Lung (tissue), 12 donors: ENCODE data around the gene NGEF. TPM values are rescaled to one million over a fixed set of nuclear protein-coding genes. Genes with fewer than 3 reads are reported as not detected.

Experiments
- ATAC-seq: fragments of 200-7000 bp; cut with Tn5 transposase; one replicate; pipeline ENCODE4 v1.9.1; 2020; ENCODE audit warnings: moderate number of reproducible peaks; ENCODE audit not compliant: insufficient read depth, low FRiP score
- DNase-seq, 3 donors: peaks; one replicate each; pipeline ENCODE4 v3.0.0-alpha.2; 2013 to 2017
- H3K27ac ChIP-seq, 2 donors: one replicate each; pipeline ENCODE4 v1.5.1; 2013; ENCODE audit warnings: mild to moderate bottlenecking in 2 of 2, moderate library complexity in 2 of 2, control low read depth in 1 of 2, inconsistent platforms in 1 of 2, low read depth in 1 of 2, low read length in 1 of 2
- H3K27me3 ChIP-seq, 3 donors: one replicate each; pipeline ENCODE4 v1.5.1; 2013; ENCODE audit warnings: low read length in 2 of 3; ENCODE audit not compliant: control insufficient read depth in 3 of 3, insufficient read depth in 3 of 3
- H3K36me3 ChIP-seq, 4 donors: one replicate each; pipeline ENCODE4 v1.5.1; 2013; ENCODE audit warnings: low read length in 4 of 4, mild to moderate bottlenecking in 1 of 4, moderate library complexity in 1 of 4; ENCODE audit not compliant: control insufficient read depth in 4 of 4, insufficient read depth in 4 of 4
- H3K4me1 ChIP-seq, 5 donors: one replicate each; pipeline ENCODE4 v1.5.1; 2013; ENCODE audit warnings: low read length in 5 of 5, mild to moderate bottlenecking in 2 of 5, moderate library complexity in 1 of 5; ENCODE audit not compliant: control insufficient read depth in 5 of 5, insufficient read depth in 5 of 5
- H3K4me3 ChIP-seq: one replicate; pipeline ENCODE4 v1.5.1; 2013; ENCODE audit warnings: mild to moderate bottlenecking, control low read depth, moderate library complexity
- H3K9ac ChIP-seq, 2 donors: one replicate each; pipeline ENCODE4 v1.5.1; 2013; ENCODE audit warnings: low read length in 2 of 2, control low read depth in 1 of 2; ENCODE audit not compliant: insufficient read depth in 1 of 2
- H3K9me3 ChIP-seq, 4 donors: one replicate each; pipeline ENCODE4 v1.5.1; 2013; ENCODE audit warnings: low read length in 3 of 4, mild to moderate bottlenecking in 1 of 4, moderate library complexity in 1 of 4; ENCODE audit not compliant: control insufficient read depth in 4 of 4, insufficient read depth in 3 of 4
- CTCF ChIP-seq: IDR thresholded peaks from 2 replicates; pipeline ENCODE4 v1.5.1; 2012; ENCODE audit warnings: mild to moderate bottlenecking; ENCODE audit errors: control extremely low read depth, extremely low read depth
- WGBS, 2 donors: extraction: QIAGEN DNeasy Blood & Tissue Kit; methylation state at CpG; one replicate each; pipeline ENCODE4 v1.1.7; 2013; 5-methylcytosine and 5-hydroxymethylcytosine counted together
- polyA plus RNA-seq, 2 donors: library from polyadenylated mRNA; stranded (reverse); fragments of 200-250 nt; gene quantifications; one replicate each; pipeline ENCODE4 v1.2.1, GENCODE V29; 2013
- total RNA-seq, 2 donors: library from RNA; depleted of rRNA in 1 of 2; stranded (reverse); fragments of >200 nt in 1 of 2; gene quantifications; one replicate each; pipeline ENCODE4 v1.2.1, GENCODE V29; 2014 to 2021
- donor health status: control.
- donor health status: control.
- donor health status: Bipolar disorder and iron deficiency.
- donor health status: healthy.
- donor health status: DM: yes; HTN: yes; CAD: no.

NGEF gene
- total and polyA plus RNA-seq, 4 donors, result 0.35 to 2.4 (median 1.5) TPM

- H3K27ac ChIP-seq, result no peak overlapping the region
- DNase-seq (no peak), ATAC-seq (no peak)
- no peak for TF ChIP-seq CTCF
- WGBS, 2 donors, result 25 to 31% methylated on average over 11 of the region's 11 CpGs
- no peak overlapping the region for H3K4me3 ChIP-seq
- H3K36me3 ChIP-seq, result no peaks in the 10 kb centered on the region
- no peak overlapping the region for H3K9ac ChIP-seq
- peaks cover 0 to 6% (median 0%) of the 10 kb centered on the region in 4 donors for H3K9me3 ChIP-seq
- peaks cover 10 to 38% (median 31%) of the 10 kb centered on the region in 3 donors for H3K27me3 ChIP-seq
- H3K4me1 ChIP-seq, result peaks cover 0 to 16% (median 4%) of the 10 kb centered on the region in 5 donors
Observed at GRCh38 chr2:232925153-232925820, 87.8 kb downstream of the NGEF start.

GRCh38 chr2:232924433-232924832, 88.6 kb downstream of the NGEF start:
- Histone ChIP-seq H3K36me3 (no peaks in the 10 kb centered on the region), H3K4me1 (peaks cover 0 to 16% (median 4%) of the 10 kb centered on the region in 5 donors), H3K4me3 (no peak overlapping the region), H3K27me3 (peaks cover 10 to 39% (median 31%) of the 10 kb centered on the region in 3 donors), H3K9ac (no peak overlapping the region), H3K9me3 (peaks cover 0 to 6% (median 0%) of the 10 kb centered on the region in 4 donors), H3K27ac (no peak overlapping the region)
- TF ChIP-seq CTCF, result no peak
- ATAC-seq (no peak), DNase-seq (no peak)

GRCh38 chr2:232920760-232921159, 92.3 kb downstream of the NGEF start:
- ATAC-seq (no peak), DNase-seq (no peak)
- Histone ChIP-seq H3K4me3 (no peak overlapping the region), H3K4me1 (no peaks in the 10 kb centered on the region), H3K27me3 (peaks cover 0 to 20% (median 15%) of the 10 kb centered on the region in 3 donors), H3K27ac (no peak overlapping the region), H3K36me3 (no peaks in the 10 kb centered on the region), H3K9ac (no peak overlapping the region), H3K9me3 (peaks cover 0 to 4% (median 0%) of the 10 kb centered on the region in 4 donors)
- 64 to 83% methylated on average over 3 of the region's 3 CpGs for WGBS, 2 donors
- no peak for TF ChIP-seq CTCF
